GM23338 (cell line): ENCODE measurements around the gene GABPA. TPM values are rescaled to one million over a fixed set of nuclear protein-coding genes. Genes with fewer than 3 reads are reported as not detected.

Experiments
- ATAC-seq: fragments of 200-7000 bp; cut with Tn5 transposase; 3 replicates; pipeline ENCODE4 v1.9.1; 2020
- DNase-seq: peaks from one replicate; pipeline ENCODE4 v3.0.0-alpha.2; 2015; ENCODE audit warnings: low spot score
- H2AFZ ChIP-seq: fragments of 200-600 bp; sonication (generic); 2 replicates; pipeline ENCODE4 v1.8.0; 2016; ENCODE audit warnings: antibody characterized with exemption, mild to moderate bottlenecking, moderate library complexity
- H3F3A ChIP-seq: fragments of 200-600 bp; sonication (generic); replicated peaks from 2 replicates; pipeline ENCODE4 v1.8.0; 2017; ENCODE audit warnings: antibody characterized with exemption, mixed run types, low read depth
- H3K27ac ChIP-seq: fragments of 200-600 bp; sonication (generic); 2 replicates; pipeline ENCODE4 v1.6.1; 2016; ENCODE audit warnings: low read depth
- H3K27me3 ChIP-seq: fragments of 200-600 bp; sonication (generic); 2 replicates; pipeline ENCODE4 v1.8.0; 2016; ENCODE audit warnings: mild to moderate bottlenecking, mixed run types, moderate library complexity; ENCODE audit not compliant: insufficient read depth
- H3K36me3 ChIP-seq: fragments of 200-600 bp; sonication (generic); 2 replicates; pipeline ENCODE4 v1.8.0; 2016; ENCODE audit warnings: mild to moderate bottlenecking; ENCODE audit not compliant: insufficient read depth
- H3K4me1 ChIP-seq: fragments of 200-600 bp; sonication (generic); 2 replicates; pipeline ENCODE4 v1.8.0; 2016; ENCODE audit warnings: mild to moderate bottlenecking, moderate library complexity; ENCODE audit not compliant: insufficient read depth
- H3K4me2 ChIP-seq: fragments of 200-600 bp; sonication (generic); 2 replicates; pipeline ENCODE4 v1.7.1; 2017; ENCODE audit warnings: mixed run types
- H3K4me3 ChIP-seq: fragments of 200-600 bp; sonication (generic); 2 replicates; pipeline ENCODE4 v1.6.1; 2016; ENCODE audit warnings: mixed run types
- H3K79me2 ChIP-seq: fragments of 200-600 bp; sonication (generic); replicated peaks from 2 replicates; pipeline ENCODE4 v1.8.0; 2017; ENCODE audit warnings: mild to moderate bottlenecking; ENCODE audit not compliant: insufficient read depth
- H3K9me2 ChIP-seq: fragments of 200-600 bp; sonication (generic); 2 replicates; pipeline ENCODE4 v1.8.0; 2017; ENCODE audit not compliant: insufficient read depth
- H4K20me1 ChIP-seq: fragments of 200-600 bp; sonication (generic); replicated peaks from 2 replicates; pipeline ENCODE4 v1.8.0; 2017; ENCODE audit warnings: mild to moderate bottlenecking; ENCODE audit not compliant: insufficient read depth
- H3K27ac Mint-ChIP-seq: 2 replicates; pipeline ENCODE4 v1.8.0; 2020; ENCODE audit warnings: inconsistent platforms, mild to moderate bottlenecking, moderate library complexity, mixed read lengths
- H3K27me3 Mint-ChIP-seq: 3 replicates; pipeline ENCODE4 v1.8.0; 2022; ENCODE audit warnings: low read depth, mild to moderate bottlenecking, moderate library complexity, mixed read lengths, inconsistent platforms; ENCODE audit not compliant: insufficient read depth, poor library complexity
- H3K36me3 Mint-ChIP-seq: 3 replicates; pipeline ENCODE4 v1.8.0; 2021; ENCODE audit warnings: low read depth, mild to moderate bottlenecking, inconsistent platforms, moderate library complexity, mixed read lengths
- H3K4me1 Mint-ChIP-seq: 3 replicates; pipeline ENCODE4 v1.8.0; 2020; ENCODE audit warnings: mild to moderate bottlenecking, inconsistent platforms, mixed read lengths
- H3K4me3 Mint-ChIP-seq: 3 replicates; pipeline ENCODE4 v1.8.0; 2021; ENCODE audit warnings: moderate library complexity, mild to moderate bottlenecking, inconsistent platforms, mixed read lengths
- H3K9me3 Mint-ChIP-seq: 3 replicates; pipeline ENCODE4 v1.8.0; 2020; ENCODE audit warnings: moderate library complexity, mild to moderate bottlenecking, inconsistent platforms, mixed read lengths
- CREB1 ChIP-seq: fragments of 250-450 bp; sonication (Bioruptor Pico); IDR thresholded peaks from 2 replicates; pipeline ENCODE4 v1.5.0; 2020; ENCODE audit warnings: low read depth, mild to moderate bottlenecking, moderate library complexity
- EZH2 ChIP-seq: fragments of 200-600 bp; sonication (generic); IDR thresholded peaks from one replicate; pipeline ENCODE4 v1.8.0; 2017; ENCODE audit warnings: antibody characterized with exemption, mild to moderate bottlenecking, low read depth; ENCODE audit not compliant: unreplicated experiment
- EZH2phosphoT487 ChIP-seq: fragments of 200-600 bp; sonication (generic); IDR thresholded peaks from one replicate; pipeline ENCODE4 v1.8.1; 2018; ENCODE audit warnings: antibody characterized with exemption; ENCODE audit not compliant: unreplicated experiment
- JUNB ChIP-seq: IDR thresholded peaks from one replicate; pipeline ENCODE4 v1.6.1; 2016; ENCODE audit warnings: antibody characterized with exemption; ENCODE audit not compliant: unreplicated experiment
- NANOG ChIP-seq: IDR thresholded peaks from 2 replicates; pipeline ENCODE4 v1.6.1; 2016; ENCODE audit warnings: antibody characterized with exemption, borderline replicate concordance
- POLR2AphosphoS5 ChIP-seq: IDR thresholded peaks from 2 replicates; pipeline ENCODE4 v1.6.1; 2016; ENCODE audit warnings: antibody characterized with exemption, low read depth
- STAT1 ChIP-seq: IDR thresholded peaks from one replicate; pipeline ENCODE4 v1.6.1; 2016; ENCODE audit warnings: antibody characterized with exemption; ENCODE audit not compliant: unreplicated experiment
- ZNF114 ChIP-seq: fragments of 250-450 bp; sonication (Bioruptor Pico); IDR thresholded peaks from 2 replicates; pipeline ENCODE4 v1.5.0; 2020; ENCODE audit warnings: mild to moderate bottlenecking, moderate library complexity
- ZNF331 ChIP-seq: fragments of 250-450 bp; sonication (Bioruptor Pico); IDR thresholded peaks from 2 replicates; pipeline ENCODE4 v1.5.0; 2020; ENCODE audit warnings: low read depth, mild to moderate bottlenecking, moderate library complexity
- ZNF462 ChIP-seq: fragments of 250-450 bp; sonication (Bioruptor Pico); IDR thresholded peaks from 2 replicates; pipeline ENCODE4 v1.5.0; 2020; ENCODE audit warnings: mild to moderate bottlenecking, moderate library complexity
- polyA plus RNA-seq: library from polyadenylated mRNA; unstranded; fragments of >200 nt; fragmentation: Nextera tagmentation; extraction: Ambion mirVana; gene quantifications from 2 replicates; pipeline ENCODE4 v1.2.1, GENCODE V29; 2016
- total RNA-seq: library from RNA; depleted of rRNA; stranded (reverse); fragments of >200 nt; shearing (Covaris generic); gene quantifications from 2 replicates; pipeline ENCODE4 v1.2.3, GENCODE V29; 2014
- TF ChIP-seq, protein P1 (sequence below): IDR thresholded peaks from 2 replicates; pipeline ENCODE4 v1.6.1; 2016; ENCODE audit warnings: antibody characterized with exemption
- TF ChIP-seq, protein P2 (sequence below): IDR thresholded peaks from one replicate; pipeline ENCODE4 v1.6.1; 2018; ENCODE audit warnings: antibody characterized with exemption; ENCODE audit not compliant: unreplicated experiment
- TF ChIP-seq, protein P3 (sequence below), 2 experiments: fragments of 200-600 bp in 1 of 2; sonication (generic) in 1 of 2; conservative IDR thresholded peaks; 2 replicates each; pipeline versions ENCODE4 v1.5.1 to v1.6.1; 2016 to 2017; ENCODE audit warnings: antibody characterized with exemption in 2 of 2, low read depth in 2 of 2, mild to moderate bottlenecking in 2 of 2, moderate library complexity in 1 of 2

The GABPA gene
- total and polyA plus RNA-seq, 2 experiments from 2014 or later = 8.5 to 28.6 TPM

DNA sequence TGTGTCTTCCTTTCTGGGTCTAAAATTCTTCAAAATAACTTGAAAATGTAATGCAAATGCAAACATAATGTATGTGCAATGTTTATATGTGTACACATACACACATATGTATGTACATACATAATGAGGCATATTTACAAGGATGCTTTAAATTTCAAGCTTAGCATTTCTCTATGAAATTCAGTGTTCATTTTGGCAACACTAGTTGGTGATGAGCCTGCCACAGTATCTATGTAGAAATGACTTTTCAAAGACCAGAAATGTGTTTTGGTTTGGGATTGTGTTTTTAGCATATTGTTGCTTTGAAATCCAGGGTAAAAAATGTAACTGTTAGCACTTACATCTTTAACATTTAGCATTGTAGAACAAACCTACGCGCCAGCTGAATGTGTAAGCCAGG is 10.1 kb downstream of the GABPA start:
- ATAC-seq = no peak

More for the DNA sequence above, 10.1 kb downstream of the GABPA start:
- Histone ChIP-seq H4K20me1 (no peaks in the 10 kb centered on the region), H3F3A (no peaks in the 10 kb centered on the region), H3K79me2 (peaks cover 14% of the 10 kb centered on the region), H2AFZ (no peak overlapping the region), H3K27me3 (no peaks in the 10 kb centered on the region), H3K4me3 (no peak overlapping the region), H3K27ac (no peak overlapping the region), H3K9me2 (no peaks in the 10 kb centered on the region), H3K36me3 (peaks cover 4% of the 10 kb centered on the region; the same call in 1 of the 2 replicates), H3K4me1 (no peaks in the 10 kb centered on the region), H3K4me2 (no peak overlapping the region)
- Mint-ChIP-seq H3K4me3 (no peak overlapping the region), H3K27me3 (no peaks in the 10 kb centered on the region), H3K36me3 (peaks cover 7% of the 10 kb centered on the region; the same call in 1 of the 3 replicates), H3K4me1 (no peaks in the 10 kb centered on the region), H3K9me3 (no peaks in the 10 kb centered on the region), H3K27ac (no peak overlapping the region)
- DNase-seq = no peak
- TF ChIP-seq ZNF331 (CRISPR knock-in tag) = no peak
- no peak for TF ChIP-seq POLR2AphosphoS5
- TF ChIP-seq, protein P1, sequence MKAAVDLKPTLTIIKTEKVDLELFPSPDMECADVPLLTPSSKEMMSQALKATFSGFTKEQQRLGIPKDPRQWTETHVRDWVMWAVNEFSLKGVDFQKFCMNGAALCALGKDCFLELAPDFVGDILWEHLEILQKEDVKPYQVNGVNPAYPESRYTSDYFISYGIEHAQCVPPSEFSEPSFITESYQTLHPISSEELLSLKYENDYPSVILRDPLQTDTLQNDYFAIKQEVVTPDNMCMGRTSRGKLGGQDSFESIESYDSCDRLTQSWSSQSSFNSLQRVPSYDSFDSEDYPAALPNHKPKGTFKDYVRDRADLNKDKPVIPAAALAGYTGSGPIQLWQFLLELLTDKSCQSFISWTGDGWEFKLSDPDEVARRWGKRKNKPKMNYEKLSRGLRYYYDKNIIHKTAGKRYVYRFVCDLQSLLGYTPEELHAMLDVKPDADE = no peak
- TF ChIP-seq, protein P2, sequence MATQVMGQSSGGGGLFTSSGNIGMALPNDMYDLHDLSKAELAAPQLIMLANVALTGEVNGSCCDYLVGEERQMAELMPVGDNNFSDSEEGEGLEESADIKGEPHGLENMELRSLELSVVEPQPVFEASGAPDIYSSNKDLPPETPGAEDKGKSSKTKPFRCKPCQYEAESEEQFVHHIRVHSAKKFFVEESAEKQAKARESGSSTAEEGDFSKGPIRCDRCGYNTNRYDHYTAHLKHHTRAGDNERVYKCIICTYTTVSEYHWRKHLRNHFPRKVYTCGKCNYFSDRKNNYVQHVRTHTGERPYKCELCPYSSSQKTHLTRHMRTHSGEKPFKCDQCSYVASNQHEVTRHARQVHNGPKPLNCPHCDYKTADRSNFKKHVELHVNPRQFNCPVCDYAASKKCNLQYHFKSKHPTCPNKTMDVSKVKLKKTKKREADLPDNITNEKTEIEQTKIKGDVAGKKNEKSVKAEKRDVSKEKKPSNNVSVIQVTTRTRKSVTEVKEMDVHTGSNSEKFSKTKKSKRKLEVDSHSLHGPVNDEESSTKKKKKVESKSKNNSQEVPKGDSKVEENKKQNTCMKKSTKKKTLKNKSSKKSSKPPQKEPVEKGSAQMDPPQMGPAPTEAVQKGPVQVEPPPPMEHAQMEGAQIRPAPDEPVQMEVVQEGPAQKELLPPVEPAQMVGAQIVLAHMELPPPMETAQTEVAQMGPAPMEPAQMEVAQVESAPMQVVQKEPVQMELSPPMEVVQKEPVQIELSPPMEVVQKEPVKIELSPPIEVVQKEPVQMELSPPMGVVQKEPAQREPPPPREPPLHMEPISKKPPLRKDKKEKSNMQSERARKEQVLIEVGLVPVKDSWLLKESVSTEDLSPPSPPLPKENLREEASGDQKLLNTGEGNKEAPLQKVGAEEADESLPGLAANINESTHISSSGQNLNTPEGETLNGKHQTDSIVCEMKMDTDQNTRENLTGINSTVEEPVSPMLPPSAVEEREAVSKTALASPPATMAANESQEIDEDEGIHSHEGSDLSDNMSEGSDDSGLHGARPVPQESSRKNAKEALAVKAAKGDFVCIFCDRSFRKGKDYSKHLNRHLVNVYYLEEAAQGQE = no peak
- TF ChIP-seq CREB1 (CRISPR knock-in tag) = no peak
- TF ChIP-seq EZH2phosphoT487 = no peak
- no peak for TF ChIP-seq EZH2
- TF ChIP-seq JUNB = no peak
- no peak for TF ChIP-seq ZNF462 (CRISPR knock-in tag)
- TF ChIP-seq NANOG = no peak
- no peak for TF ChIP-seq STAT1
- TF ChIP-seq, protein P3, sequence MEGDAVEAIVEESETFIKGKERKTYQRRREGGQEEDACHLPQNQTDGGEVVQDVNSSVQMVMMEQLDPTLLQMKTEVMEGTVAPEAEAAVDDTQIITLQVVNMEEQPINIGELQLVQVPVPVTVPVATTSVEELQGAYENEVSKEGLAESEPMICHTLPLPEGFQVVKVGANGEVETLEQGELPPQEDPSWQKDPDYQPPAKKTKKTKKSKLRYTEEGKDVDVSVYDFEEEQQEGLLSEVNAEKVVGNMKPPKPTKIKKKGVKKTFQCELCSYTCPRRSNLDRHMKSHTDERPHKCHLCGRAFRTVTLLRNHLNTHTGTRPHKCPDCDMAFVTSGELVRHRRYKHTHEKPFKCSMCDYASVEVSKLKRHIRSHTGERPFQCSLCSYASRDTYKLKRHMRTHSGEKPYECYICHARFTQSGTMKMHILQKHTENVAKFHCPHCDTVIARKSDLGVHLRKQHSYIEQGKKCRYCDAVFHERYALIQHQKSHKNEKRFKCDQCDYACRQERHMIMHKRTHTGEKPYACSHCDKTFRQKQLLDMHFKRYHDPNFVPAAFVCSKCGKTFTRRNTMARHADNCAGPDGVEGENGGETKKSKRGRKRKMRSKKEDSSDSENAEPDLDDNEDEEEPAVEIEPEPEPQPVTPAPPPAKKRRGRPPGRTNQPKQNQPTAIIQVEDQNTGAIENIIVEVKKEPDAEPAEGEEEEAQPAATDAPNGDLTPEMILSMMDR (conservative IDR thresholded peaks at IDR 0.05; ENCODE audit: low read depth in 2 of 2) = no peak
- no peak for TF ChIP-seq ZNF114 (CRISPR knock-in tag)
